ENCODE data around the gene PPFIBP2. TPM values are rescaled to one million over a fixed set of nuclear protein-coding genes. Genes with fewer than 3 reads are reported as not detected.
"Not testable (repeated sequence)": the region's sequence is repeated elsewhere in the genome, so short reads cannot be mapped to it uniquely, and the experiment has no call there.

Gene PPFIBP2
- total RNA-seq, 2 experiments from 2014 or later: 22.2 to 26.1 TPM

DNA sequence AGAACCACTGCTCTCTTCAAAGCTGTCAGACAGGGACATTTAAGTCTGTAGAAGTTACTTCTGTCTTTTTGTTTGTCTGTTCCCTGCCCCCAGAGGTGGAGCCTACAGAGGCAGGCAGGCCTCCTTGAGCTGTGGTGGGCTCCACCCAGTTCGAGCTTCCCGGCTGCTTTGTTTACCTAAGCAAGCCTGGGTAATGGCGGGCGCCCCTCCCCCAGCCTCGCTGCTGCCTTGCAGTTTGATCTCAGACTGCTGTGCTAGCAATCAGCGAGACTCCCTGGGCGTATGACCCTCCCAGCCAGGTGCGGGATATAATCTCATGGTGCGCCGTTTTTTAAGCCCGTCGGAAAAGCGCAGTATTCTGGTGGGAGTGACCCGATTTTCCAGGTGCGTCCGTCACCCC, 149.7 kb downstream of the PPFIBP2 start:
- intact Hi-C loops (cut with micrococcal nuclease); H3K9me3 Mint-ChIP-seq; H3K36me3 Mint-ChIP-seq (ENCODE audit: low read depth); CTCF ChIA-PET; H3K27ac Mint-ChIP-seq; H3K4me3 Mint-ChIP-seq; H3K4me1 Mint-ChIP-seq (ENCODE audit: low read depth); DNase-seq; H3K27me3 Mint-ChIP-seq (ENCODE audit: low read depth): not testable (repeated sequence)

GRCh38 chr11:7664867-7665266, 151.1 kb downstream of the PPFIBP2 start:
- intact Hi-C loops (cut with micrococcal nuclease): loop anchor here (1.0 kb wide), 4 partner anchors 94 to 567 kb away; partner anchors contain the start of gene PPFIBP2
- CTCF ChIA-PET: interaction anchor here (0.6 to 2.7 kb wide), 13 partner anchors 27 to 960 kb away, joined by 3 to 15 read pairs (median 4); no protein-coding TSS in a partner anchor
- Mint-ChIP-seq H3K36me3 (ENCODE audit: low read depth) (peaks cover 9% of the 10 kb centered on the region), H3K4me3 (no peak overlapping the region), H3K27ac (no peak overlapping the region), H3K9me3 (peaks cover 5% of the 10 kb centered on the region), H3K4me1 (ENCODE audit: low read depth) (peaks cover 3% of the 10 kb centered on the region), H3K27me3 (ENCODE audit: low read depth) (no peaks in the 10 kb centered on the region)
- DNase-seq: no peak

- Mint-ChIP-seq H3K27me3 (ENCODE audit: low read depth) (no peaks in the 10 kb centered on the region), H3K27ac (no peak overlapping the region), H3K4me1 (ENCODE audit: low read depth) (peaks cover 7% of the 10 kb centered on the region), H3K36me3 (ENCODE audit: low read depth) (peaks cover 9% of the 10 kb centered on the region), H3K9me3 (peaks cover 5% of the 10 kb centered on the region), H3K4me3 (no peak overlapping the region)
- intact Hi-C loops (cut with micrococcal nuclease): loop anchor here (1.0 kb wide), 4 partner anchors 94 to 567 kb away; partner anchors contain the start of gene PPFIBP2
- peak; percentile 85 for DNase-seq
- CTCF ChIA-PET: interaction anchor here (0.6 to 2.7 kb wide), 16 partner anchors 8 to 960 kb away, joined by 3 to 15 read pairs (median 4); no protein-coding TSS in a partner anchor
Observed at GRCh38 chr11:7665473-7666291, 151.9 kb downstream of the PPFIBP2 start.

GRCh38 chr11:7666292-7666866, 152.6 kb downstream of the PPFIBP2 start:
- Mint-ChIP-seq H3K27me3 (ENCODE audit: low read depth) (no peaks in the 10 kb centered on the region), H3K9me3 (peaks cover 4% of the 10 kb centered on the region), H3K4me3 (no peak overlapping the region), H3K27ac (no peak overlapping the region), H3K36me3 (ENCODE audit: low read depth) (peaks cover 9% of the 10 kb centered on the region), H3K4me1 (ENCODE audit: low read depth) (peaks cover 12% of the 10 kb centered on the region)
- intact Hi-C loops (cut with micrococcal nuclease): no loop called here
- DNase-seq: no peak
- CTCF ChIA-PET: interaction anchor here (0.6 to 2.7 kb wide), 12 partner anchors 9 to 206 kb away, joined by 3 to 15 read pairs (median 4); partner anchors contain the start of gene PPFIBP2

DNA sequence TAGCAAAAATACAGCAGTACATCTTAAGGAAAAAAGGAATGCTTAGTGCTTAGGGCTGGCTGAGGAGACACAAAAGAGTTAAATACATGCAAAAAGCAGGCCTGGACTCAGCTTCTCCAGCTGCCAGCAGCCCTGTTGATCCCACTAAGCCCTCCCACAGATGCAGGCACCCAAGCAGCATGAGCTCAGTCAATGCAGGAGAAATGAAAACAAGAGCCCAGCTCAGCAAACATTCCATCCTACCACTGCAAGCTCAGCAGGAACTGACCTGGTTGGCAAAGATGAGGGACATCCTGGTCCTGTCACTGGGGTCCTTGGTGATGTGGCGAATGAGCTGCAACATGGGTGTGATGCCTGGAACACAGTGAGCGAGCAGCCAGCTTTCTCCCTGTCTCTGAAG, 153.7 kb downstream of the PPFIBP2 start:
- Mint-ChIP-seq H3K27ac (no peak overlapping the region), H3K4me3 (no peak overlapping the region), H3K4me1 (ENCODE audit: low read depth) (peaks cover 23% of the 10 kb centered on the region), H3K27me3 (ENCODE audit: low read depth) (no peaks in the 10 kb centered on the region), H3K36me3 (ENCODE audit: low read depth) (peaks cover 9% of the 10 kb centered on the region), H3K9me3 (peaks cover 2% of the 10 kb centered on the region)
- intact Hi-C loops (cut with micrococcal nuclease): no loop called here
- no peak for DNase-seq
- CTCF ChIA-PET: interaction anchor here (0.8 to 1.5 kb wide), 3 partner anchors 9 to 154 kb away, joined by 3 to 5 read pairs (median 5); partner anchors contain the start of gene PPFIBP2

- H3K9me3 Mint-ChIP-seq: peaks cover 2% of the 10 kb centered on the region
- intact Hi-C loops (cut with micrococcal nuclease): no loop called here
- DNase-seq: no peak
- no peak overlapping the region for H3K27ac Mint-ChIP-seq
- no peak overlapping the region for H3K4me3 Mint-ChIP-seq
- H3K27me3 Mint-ChIP-seq (ENCODE audit: low read depth): peaks cover 4% of the 10 kb centered on the region
- H3K36me3 Mint-ChIP-seq (ENCODE audit: low read depth): peaks cover 9% of the 10 kb centered on the region
- CTCF ChIA-PET: interaction anchor here (1.3 kb wide), 1 partner anchor 129 kb away, joined by 3 read pairs; no protein-coding TSS in a partner anchor
- H3K4me1 Mint-ChIP-seq (ENCODE audit: low read depth): peaks cover 27% of the 10 kb centered on the region
Observed at GRCh38 chr11:7668464-7668863, 154.7 kb downstream of the PPFIBP2 start.

DNA sequence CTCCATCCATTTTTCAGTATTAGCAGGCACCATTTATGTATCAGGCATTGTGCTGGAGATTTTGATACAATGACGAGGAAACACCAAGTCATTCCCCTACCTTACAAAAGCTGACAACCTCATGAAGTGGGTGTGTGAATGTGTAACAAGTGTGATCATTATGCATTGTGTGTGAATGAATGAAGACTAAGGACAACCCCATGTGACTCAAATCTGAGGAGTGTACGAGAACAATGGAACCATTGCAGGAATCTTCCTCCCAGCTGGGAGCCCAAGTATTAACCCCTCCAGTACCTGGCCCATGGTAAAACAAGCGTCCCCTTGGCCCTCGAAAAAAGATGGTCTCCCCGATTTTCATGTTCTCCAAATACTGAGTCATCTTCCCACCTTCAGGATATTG, 155.1 kb downstream of the PPFIBP2 start:
- CTCF ChIA-PET: interaction anchor here (0.6 to 1.3 kb wide), 4 partner anchors 13 to 130 kb away, joined by 3 read pairs; no protein-coding TSS in a partner anchor
- Mint-ChIP-seq H3K27me3 (ENCODE audit: low read depth) (peaks cover 5% of the 10 kb centered on the region), H3K27ac (no peak overlapping the region), H3K9me3 (peaks cover 2% of the 10 kb centered on the region), H3K4me3 (no peak overlapping the region), H3K36me3 (ENCODE audit: low read depth) (peaks cover 7% of the 10 kb centered on the region), H3K4me1 (ENCODE audit: low read depth) (peaks cover 28% of the 10 kb centered on the region)
- DNase-seq: no peak
- intact Hi-C loops (cut with micrococcal nuclease): no loop called here

- intact Hi-C loops (cut with micrococcal nuclease): loop anchor here (5.0 to 10.0 kb wide), 3 partner anchors 314 to 1063 kb away; partner anchors contain the start of gene EIF3F
- Mint-ChIP-seq H3K4me1 (ENCODE audit: low read depth) (peaks cover 32% of the 10 kb centered on the region), H3K27ac (no peak overlapping the region), H3K4me3 (no peak overlapping the region), H3K36me3 (ENCODE audit: low read depth) (peaks cover 1% of the 10 kb centered on the region), H3K9me3 (no peaks in the 10 kb centered on the region), H3K27me3 (ENCODE audit: low read depth) (peaks cover 23% of the 10 kb centered on the region)
- CTCF ChIA-PET: interaction anchor here (0.7 to 1.5 kb wide), 3 partner anchors 149 to 969 kb away, joined by 3 to 5 read pairs (median 5); no protein-coding TSS in a partner anchor
- DNase-seq: no peak
Observed at GRCh38 chr11:7670641-7671040, 156.8 kb downstream of the PPFIBP2 start.

GRCh38 chr11:7671347-7672215, 157.8 kb downstream of the PPFIBP2 start:
- Mint-ChIP-seq H3K4me3 (peak overlapping the region; percentile 18), H3K36me3 (ENCODE audit: low read depth) (no peaks in the 10 kb centered on the region), H3K27me3 (ENCODE audit: low read depth) (peaks cover 27% of the 10 kb centered on the region), H3K9me3 (no peaks in the 10 kb centered on the region), H3K27ac (no peak overlapping the region), H3K4me1 (ENCODE audit: low read depth) (peaks cover 35% of the 10 kb centered on the region)
- CTCF ChIA-PET: interaction anchor here (1.3 to 1.5 kb wide), 2 partner anchors 150 to 159 kb away, joined by 5 read pairs; no protein-coding TSS in a partner anchor
- intact Hi-C loops (cut with micrococcal nuclease): loop anchor here (1.0 to 10.0 kb wide), 5 partner anchors 18 to 1064 kb away; partner anchors contain the start of genes EIF3F and PPFIBP2
- DNase-seq: peak; percentile 81

- Mint-ChIP-seq H3K27ac (peak overlapping the region; percentile 66), H3K9me3 (peaks cover 4% of the 10 kb centered on the region), H3K27me3 (ENCODE audit: low read depth) (peaks cover 32% of the 10 kb centered on the region), H3K4me3 (peak overlapping the region; percentile 62), H3K4me1 (ENCODE audit: low read depth) (peaks cover 43% of the 10 kb centered on the region), H3K36me3 (ENCODE audit: low read depth) (no peaks in the 10 kb centered on the region)
- CTCF ChIA-PET: interaction anchor here (0.9 kb wide), 1 partner anchor 22 kb away, joined by 3 read pairs; no protein-coding TSS in a partner anchor
- no peak for DNase-seq
- intact Hi-C loops (cut with micrococcal nuclease): loop anchor here (1.0 to 10.0 kb wide), 5 partner anchors 17 to 1065 kb away; partner anchors contain the start of genes EIF3F and PPFIBP2
Observed at GRCh38 chr11:7672276-7672959, 158.6 kb downstream of the PPFIBP2 start.

All from activated naive CD4-positive, alpha-beta T cell treated with anti-CD3 and anti-CD28 coated beads for 36 hours (primary cell).